Mesothelial cell of epicardium (in vitro differentiated cells): ENCODE results near the gene KRTAP5-1. TPM values are rescaled to one million over a fixed set of nuclear protein-coding genes. Genes with fewer than 3 reads are reported as not detected.
"Not testable (repeated sequence)": the region's sequence is repeated elsewhere in the genome, so short reads cannot be mapped to it uniquely, and the experiment has no call there.

ENCODE experiments used
- DNase-seq, 2 experiments: peaks; one replicate each; pipeline ENCODE4 v3.0.0; 2021; ENCODE audit warnings: low spot score in 2 of 2; ENCODE audit not compliant: unreplicated experiment in 2 of 2
- H3K27ac Mint-ChIP-seq: 2 replicates; pipeline ENCODE4 v1.8.0; 2021; ENCODE audit warnings: mixed read lengths
- H3K27me3 Mint-ChIP-seq: 2 replicates; pipeline ENCODE4 v1.8.0; 2021; ENCODE audit warnings: low read depth, mixed read lengths
- H3K36me3 Mint-ChIP-seq: 2 replicates; pipeline ENCODE4 v1.8.0; 2021; ENCODE audit warnings: mixed read lengths
- H3K4me1 Mint-ChIP-seq: 2 replicates; pipeline ENCODE4 v1.8.0; 2021; ENCODE audit warnings: mixed read lengths
- H3K4me3 Mint-ChIP-seq: 2 replicates; pipeline ENCODE4 v1.8.0; 2021; ENCODE audit warnings: mild to moderate bottlenecking, moderate library complexity, mixed read lengths
- H3K9me3 Mint-ChIP-seq: 2 replicates; pipeline ENCODE4 v1.8.0; 2021; ENCODE audit warnings: mixed read lengths
- CTCF ChIP-seq: fragments of 200-600 bp; sonication (generic); IDR thresholded peaks from one replicate; pipeline ENCODE4 v1.5.0; 2021; ENCODE audit warnings: antibody characterized with exemption; ENCODE audit not compliant: unreplicated experiment
- total RNA-seq: library from RNA; stranded (reverse); gene quantifications from 3 replicates; pipeline ENCODE4 v1.2.1, GENCODE V29; 2021

KRTAP5-1 gene
- not detected in 3 replicates for total RNA-seq

- H3K36me3 Mint-ChIP-seq, result not testable (repeated sequence)
Observed at GRCh38 chr11:1584661-1585370, at the start of gene KRTAP5-1. TSS of gene KRTAP5-1 (minus strand) at chr11:1585283. CDS start at chr11:1585249, 34 bp downstream.

GRCh38 chr11:1633864-1634263 lies 48.8 kb upstream of the KRTAP5-1 start:
- TF ChIP-seq CTCF, result no peak
- DNase-seq, result no peak
- Mint-ChIP-seq H3K4me3 (no peak overlapping the region), H3K4me1 (peaks cover 12% of the 10 kb centered on the region), H3K36me3 (no peaks in the 10 kb centered on the region), H3K27me3 (peaks cover 69% of the 10 kb centered on the region), H3K27ac (no peak overlapping the region), H3K9me3 (no peaks in the 10 kb centered on the region)

More at GRCh38 chr11:1584661-1585370, at the start of gene KRTAP5-1:
- not testable (repeated sequence) for H3K9me3 Mint-ChIP-seq, DNase-seq, H3K4me1 Mint-ChIP-seq, H3K27ac Mint-ChIP-seq, H3K4me3 Mint-ChIP-seq
- peaks cover 29% of the 10 kb centered on the region for H3K27me3 Mint-ChIP-seq

- DNase-seq, result no peak
- Mint-ChIP-seq H3K27ac (no peak overlapping the region), H3K36me3 (no peaks in the 10 kb centered on the region), H3K27me3 (peaks cover 75% of the 10 kb centered on the region), H3K4me3 (no peak overlapping the region), H3K4me1 (peaks cover 12% of the 10 kb centered on the region), H3K9me3 (no peaks in the 10 kb centered on the region)
- TF ChIP-seq CTCF, result no peak
Observed at GRCh38 chr11:1632053-1632714, 47.1 kb upstream of the KRTAP5-1 start.

- Mint-ChIP-seq H3K9me3 (no peaks in the 10 kb centered on the region), H3K27me3 (peaks cover 77% of the 10 kb centered on the region), H3K4me3 (no peak overlapping the region), H3K36me3 (no peaks in the 10 kb centered on the region), H3K4me1 (peaks cover 12% of the 10 kb centered on the region), H3K27ac (no peak overlapping the region)
- no peak for DNase-seq
- no peak for TF ChIP-seq CTCF
Observed at GRCh38 chr11:1631066-1631568, 46.0 kb upstream of the KRTAP5-1 start.

- Mint-ChIP-seq H3K4me3 (no peak overlapping the region), H3K9me3 (no peaks in the 10 kb centered on the region), H3K4me1 (peaks cover 12% of the 10 kb centered on the region), H3K27me3 (peaks cover 77% of the 10 kb centered on the region), H3K36me3 (no peaks in the 10 kb centered on the region), H3K27ac (no peak overlapping the region)
- no peak for TF ChIP-seq CTCF
- DNase-seq, result no peak
Observed at GRCh38 chr11:1630271-1630670, 45.2 kb upstream of the KRTAP5-1 start.
